Activated T-helper 9 cell treated with anti-CD3 and anti-CD28 coated beads, Interleukin-2, amount 50 U/mL, for 16 hours (primary cell): ENCODE measurements around the gene OLFML3.
"Not testable (repeated sequence)": the region's sequence is repeated elsewhere in the genome, so short reads cannot be mapped to it uniquely, and the experiment has no call there.

Experiments used
- DNase-seq: peaks from one replicate; pipeline ENCODE4 v3.0.0-alpha.2; 2020; ENCODE audit warnings: low read depth

OLFML3 gene

GRCh38 chr1:113993072-113993471 is 13.8 kb downstream of the OLFML3 start:
- no peak for DNase-seq

- DNase-seq = no peak
Measured at GRCh38 chr1:113993766-113994165, 14.5 kb downstream of the OLFML3 start.

DNA sequence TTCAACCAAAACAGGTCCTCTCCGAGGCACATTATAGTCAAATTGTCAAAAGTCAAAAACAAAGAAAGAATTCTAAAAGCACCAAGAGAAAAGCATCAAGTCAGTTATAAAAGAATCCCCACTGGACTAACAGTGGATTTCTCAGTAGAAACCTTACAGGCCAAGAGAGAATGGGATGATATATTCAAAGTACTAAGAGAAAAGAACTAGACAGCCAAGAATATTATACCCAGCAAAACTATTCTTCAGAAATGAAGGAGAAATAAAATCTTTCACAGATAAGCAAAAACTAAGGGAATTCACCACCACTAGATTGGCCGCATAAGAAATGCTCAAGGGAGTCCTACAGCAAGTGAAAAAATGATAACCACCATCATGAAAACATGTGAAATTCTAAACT is 16.1 kb downstream of the OLFML3 start:
- DNase-seq = no peak

DNA sequence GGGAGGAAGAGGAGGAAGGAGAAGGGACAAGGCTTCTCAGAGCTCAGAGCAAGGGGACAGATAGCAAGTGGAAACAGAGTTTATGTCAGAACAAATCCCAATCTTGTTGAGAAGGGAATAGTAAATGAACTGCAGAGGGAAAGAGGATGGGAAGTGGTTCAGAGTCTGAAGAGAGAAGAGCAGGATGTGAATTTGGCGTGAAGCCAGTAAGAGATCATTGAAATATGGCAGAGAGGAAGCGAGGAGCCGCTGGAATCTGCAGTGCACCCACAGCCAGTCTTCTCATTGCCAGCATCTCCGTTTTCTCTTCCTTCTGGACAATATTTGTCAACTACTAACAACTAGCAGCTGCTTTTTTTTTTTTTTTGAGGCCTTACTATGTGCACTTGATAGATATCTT is 19.1 kb downstream of the OLFML3 start:
- DNase-seq = no peak

- no peak for DNase-seq
Measured at GRCh38 chr1:113999233-113999632, 20.0 kb downstream of the OLFML3 start.

DNA sequence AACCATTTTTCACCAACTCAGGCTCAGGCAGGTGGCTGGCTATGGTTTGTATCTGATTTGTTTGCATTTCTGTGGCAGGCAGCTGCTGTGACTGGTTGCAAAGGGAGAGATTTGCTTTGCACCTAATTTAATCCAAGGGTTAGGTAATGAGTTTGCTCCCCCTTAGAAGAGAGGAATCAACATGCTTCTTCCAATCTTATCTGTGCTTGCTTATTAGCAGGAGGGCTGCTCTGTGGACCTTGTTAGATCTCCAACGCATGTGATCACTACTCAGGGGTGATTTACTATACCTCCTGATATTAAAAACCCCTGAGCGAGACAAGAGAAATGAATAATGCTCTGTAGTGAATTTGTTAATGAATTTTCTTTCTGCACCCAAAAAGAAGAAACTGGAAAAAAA is 20.5 kb downstream of the OLFML3 start:
- no peak for DNase-seq

DNA sequence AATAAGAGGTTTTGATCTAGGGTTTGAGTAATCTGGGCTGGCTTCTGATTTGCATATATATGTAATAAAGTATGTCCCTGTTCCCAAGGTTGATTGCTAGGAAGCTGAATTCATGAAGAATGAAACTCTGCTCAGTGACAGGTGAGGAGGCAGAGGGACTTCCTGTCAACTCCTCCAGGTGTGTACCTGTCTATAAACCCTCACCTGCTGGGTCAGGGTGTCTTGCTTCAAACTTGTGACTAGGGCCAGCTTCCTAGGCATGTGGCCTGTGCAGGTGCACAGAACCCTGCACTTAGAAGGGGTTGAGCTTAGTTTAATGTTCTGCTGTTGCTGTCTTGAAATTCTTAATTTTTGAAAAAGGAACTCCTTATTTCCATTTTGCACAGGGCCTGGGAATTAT is 21.1 kb downstream of the OLFML3 start:
- DNase-seq = no peak

DNA sequence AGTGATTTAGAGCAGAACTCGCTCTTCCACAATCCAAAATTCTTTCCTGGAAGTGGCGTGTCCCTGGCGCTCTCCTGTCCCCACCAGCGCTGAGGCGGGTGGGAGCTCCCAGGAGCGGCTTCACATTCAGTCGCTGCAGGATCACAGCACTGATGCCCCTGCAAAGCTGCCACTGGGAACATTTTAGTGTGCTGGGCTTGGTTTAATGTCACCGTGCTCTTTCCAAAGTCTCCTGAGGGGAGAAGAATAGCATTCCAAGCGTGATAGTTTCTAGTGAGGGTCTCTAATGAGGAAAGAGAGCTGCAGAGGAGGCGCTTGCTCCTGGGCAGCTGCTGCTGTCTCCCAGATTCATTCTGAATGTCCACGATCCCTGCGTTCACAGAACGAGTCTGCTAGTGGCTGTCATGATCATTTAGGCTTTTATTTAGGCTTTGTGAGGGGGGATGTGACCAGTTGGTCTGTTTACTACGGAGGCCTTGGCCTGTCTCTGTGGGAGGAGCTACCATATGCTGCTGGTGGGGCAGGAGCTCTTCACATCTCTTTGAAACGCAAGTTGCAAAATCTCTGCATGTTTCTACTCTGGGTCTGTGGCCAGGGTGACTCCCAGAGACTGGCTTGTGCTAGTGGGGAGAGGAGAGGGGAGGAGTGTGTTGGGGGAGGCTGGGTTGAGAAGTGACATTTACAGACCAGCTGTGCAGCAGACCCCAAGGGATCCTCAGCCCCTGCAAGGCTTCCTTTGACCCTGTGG is 23.4 kb downstream of the OLFML3 start:
- DNase-seq = no peak

- no peak for DNase-seq
Measured at GRCh38 chr1:114003431-114003830, 24.2 kb downstream of the OLFML3 start.

GRCh38 chr1:114006825-114007224 is 27.6 kb downstream of the OLFML3 start:
- not testable (repeated sequence) for DNase-seq

GRCh38 chr1:114008480-114008941 is 29.2 kb downstream of the OLFML3 start:
- DNase-seq = no peak

GRCh38 chr1:114008993-114009392 is 29.7 kb downstream of the OLFML3 start:
- DNase-seq = no peak

GRCh38 chr1:114009393-114009792 is 30.1 kb downstream of the OLFML3 start:
- no peak for DNase-seq

DNA sequence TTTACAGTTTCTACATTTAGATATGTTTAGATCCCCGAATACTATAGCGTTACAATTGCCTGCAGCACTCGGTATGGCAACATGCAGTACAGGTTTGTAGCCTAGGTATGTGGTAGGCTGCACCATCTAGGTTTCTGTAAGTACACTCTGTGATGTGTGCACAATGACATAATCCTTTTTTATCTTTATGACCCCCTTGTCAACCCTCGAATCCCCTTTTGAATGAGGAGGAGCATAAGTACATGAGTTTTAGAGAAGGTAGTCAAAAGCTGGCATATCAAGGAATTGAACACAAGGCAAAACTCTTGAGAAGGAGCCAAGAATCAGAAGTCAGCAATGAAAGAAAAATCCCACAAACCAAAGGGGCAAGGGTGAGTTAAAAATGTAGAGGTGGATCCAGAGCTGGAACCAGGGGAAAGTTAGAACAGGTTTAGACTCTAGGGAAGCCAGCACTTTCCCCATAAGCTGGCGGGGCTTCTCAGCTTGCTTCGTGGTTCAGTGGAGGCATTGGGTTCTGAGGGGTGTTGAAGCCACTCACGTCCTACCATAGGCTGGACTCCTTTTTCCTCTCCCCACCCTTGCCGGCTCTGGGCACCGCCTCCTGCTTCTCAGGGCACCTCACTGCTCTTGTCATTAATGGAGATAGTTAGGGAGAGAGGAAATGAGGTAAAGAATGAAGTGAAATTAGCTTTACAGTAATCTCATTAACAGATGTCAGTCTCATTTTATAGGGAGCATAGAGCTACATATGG is 31.3 kb downstream of the OLFML3 start:
- no peak for DNase-seq

DNA sequence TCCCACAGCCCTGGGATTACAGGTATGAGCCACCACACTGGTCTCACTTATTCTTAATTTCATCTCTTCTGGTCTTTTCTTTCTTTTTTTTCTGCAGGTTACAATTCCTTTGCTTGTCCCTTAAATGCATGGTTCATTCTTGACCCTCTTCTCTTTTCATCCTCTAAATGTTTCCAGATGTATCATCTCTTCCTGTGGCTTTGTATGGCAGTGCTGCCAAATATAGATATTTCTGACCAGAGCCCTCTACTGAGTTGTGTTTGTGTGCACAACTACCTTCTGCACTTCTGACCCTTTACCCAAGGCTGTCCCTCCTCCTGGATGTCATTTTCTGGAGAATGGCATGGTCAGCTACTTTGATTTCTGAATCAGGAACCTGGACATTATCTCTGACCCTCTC is 32.5 kb downstream of the OLFML3 start:
- no peak for DNase-seq

DNA sequence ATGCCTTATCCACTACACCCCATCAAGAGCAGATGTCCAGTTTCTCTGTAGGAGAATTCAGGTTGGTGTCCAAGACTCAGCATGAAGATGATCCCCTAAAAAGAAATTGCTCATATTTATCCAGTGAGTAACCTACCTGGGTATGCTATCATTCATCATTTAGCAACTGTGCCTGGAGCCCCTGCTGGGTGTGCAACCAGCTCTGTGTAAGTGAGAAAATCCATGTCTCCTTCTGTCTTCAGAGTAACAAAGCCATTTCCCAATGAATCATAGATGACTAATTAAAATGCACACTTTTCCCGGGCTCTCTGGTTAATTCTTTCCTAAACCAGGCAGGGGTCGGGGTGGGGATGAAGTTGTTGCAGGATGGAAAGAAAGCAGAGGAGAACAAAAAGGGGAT is 35.8 kb downstream of the OLFML3 start:
- no peak for DNase-seq

GRCh38 chr1:114019724-114020123 is 40.5 kb downstream of the OLFML3 start:
- not testable (repeated sequence) for DNase-seq

GRCh38 chr1:114021665-114022099 is 42.4 kb downstream of the OLFML3 start:
- no peak for DNase-seq

DNA sequence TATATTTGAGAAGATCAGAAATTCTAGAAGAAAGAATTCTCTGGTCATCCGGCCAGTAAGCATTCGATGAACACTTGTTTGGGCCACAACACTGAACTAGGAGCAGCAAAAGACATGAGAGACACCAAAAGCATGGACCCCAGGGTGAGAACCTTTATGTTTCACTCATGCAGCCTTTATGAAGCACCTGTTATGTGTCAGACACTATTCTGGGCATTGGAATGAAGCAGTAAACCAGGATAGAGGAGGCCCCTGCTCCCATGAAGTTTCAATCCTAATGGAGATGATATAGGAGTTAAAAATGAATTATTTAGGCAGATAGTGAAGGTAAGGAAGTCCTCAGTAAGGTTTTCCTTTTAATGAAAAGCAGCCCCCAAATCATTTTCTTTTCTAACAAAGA is 43.6 kb downstream of the OLFML3 start:
- DNase-seq = no peak

DNA sequence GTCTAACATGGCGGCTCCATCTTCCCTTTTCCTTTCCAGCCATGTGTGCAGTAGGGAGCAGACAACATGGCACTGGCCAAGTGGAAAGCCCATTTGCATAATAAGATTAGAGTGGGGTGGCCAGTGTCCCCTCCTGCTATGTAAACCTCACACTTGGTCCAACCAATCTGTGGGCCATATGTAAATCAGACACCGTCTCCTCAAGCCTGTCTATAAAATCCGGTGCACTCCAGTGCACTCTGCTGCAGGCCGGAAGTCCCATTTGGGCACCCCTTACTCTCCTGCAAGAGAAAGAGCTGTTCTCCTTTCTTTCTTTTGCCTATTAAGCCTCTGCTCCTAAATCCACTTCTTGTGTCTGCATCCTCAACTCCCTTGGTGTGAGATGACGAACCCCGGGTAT is 44.1 kb downstream of the OLFML3 start:
- no peak for DNase-seq

- DNase-seq = no peak
Measured at GRCh38 chr1:114024049-114024448, 44.8 kb downstream of the OLFML3 start.

DNA sequence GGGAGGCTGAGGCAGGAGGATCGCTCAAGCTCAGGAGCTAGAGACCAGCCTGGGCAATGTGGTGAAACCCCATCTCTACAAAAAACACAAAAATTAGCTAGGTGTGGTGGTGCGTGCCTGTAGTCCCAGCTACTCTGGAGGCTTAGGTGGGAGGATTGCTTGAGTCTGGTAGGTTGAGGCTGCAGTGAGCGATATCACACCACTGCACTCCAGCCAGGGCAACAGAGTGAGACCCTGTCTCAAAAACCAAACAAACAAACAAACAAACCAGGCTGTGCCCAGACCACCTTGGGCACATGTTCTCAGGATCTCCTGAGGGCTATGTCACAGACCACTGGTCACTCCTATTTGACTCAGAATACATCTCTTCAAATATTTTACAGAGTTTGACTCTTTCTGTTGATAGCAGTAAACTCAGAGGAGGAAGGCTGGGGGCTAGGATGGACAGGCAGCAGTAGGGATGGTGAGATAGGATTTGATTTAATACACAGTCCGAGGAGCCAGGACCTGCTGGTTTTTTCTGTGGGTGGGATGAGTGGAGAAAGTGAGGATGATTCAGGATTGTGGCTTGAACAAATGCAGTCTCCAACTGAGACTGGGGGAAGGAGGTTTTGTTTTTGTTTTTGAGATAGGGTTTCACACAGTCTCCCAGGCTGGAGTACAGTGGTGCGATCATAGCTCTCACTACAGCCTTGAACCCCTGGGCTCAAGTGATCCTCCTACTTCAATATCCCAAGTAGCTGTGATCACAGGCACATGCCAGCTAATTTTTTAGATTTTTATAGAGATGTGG is 46.5 kb downstream of the OLFML3 start:
- no peak for DNase-seq

DNA sequence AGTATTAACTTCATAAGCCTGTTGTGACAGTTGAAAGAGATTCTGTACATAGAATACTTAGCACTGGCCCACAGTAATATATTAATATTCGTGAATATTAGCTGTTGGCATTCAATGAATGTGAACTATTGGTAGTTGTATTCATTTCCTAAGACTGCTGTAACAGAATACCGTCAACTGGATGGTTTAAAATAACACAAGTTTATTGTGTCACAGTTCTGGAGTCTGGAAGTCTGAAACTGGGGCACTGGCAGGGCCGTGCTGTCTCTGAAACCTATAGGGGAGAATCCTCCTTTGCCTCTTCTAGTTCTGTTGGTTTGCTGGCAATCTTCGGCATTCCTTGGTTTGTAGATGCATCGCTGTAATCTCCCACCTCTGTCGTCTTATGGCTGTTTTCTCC is 47.5 kb downstream of the OLFML3 start:
- DNase-seq = no peak
